ENCODE results near the gene KIF7. TPM values are rescaled to one million over a fixed set of nuclear protein-coding genes. Genes with fewer than 3 reads are reported as not detected.
"Not testable (repeated sequence)": the region's sequence is repeated elsewhere in the genome, so short reads cannot be mapped to it uniquely, and the experiment has no call there.

Gene KIF7
- 1 to 10 TPM; 1.4 to 4.6 TPM for total RNA-seq

- Mint-ChIP-seq H3K9me3 (no peaks in the 10 kb centered on the region), H3K27ac (peak within 1 kb of the TSS; percentile 42 to 51), H3K36me3 (peaks cover 7 to 12% of the 10 kb centered on the region in 2 donors)
- DNase-seq (ENCODE audit: low spot score in 2 of 2) (no peak), ATAC-seq (peak; percentile 55 to 78)
Observed at GRCh38 chr15:89654847-89655805, at the start of gene KIF7. Gene KIF7 (minus strand): TSS chr15:89655467. CDS start chr15:89652930, 2,537 bp downstream.

GRCh38 chr15:89704411-89704810, 49.1 kb upstream of the KIF7 start:
- Mint-ChIP-seq H3K27ac (no peak overlapping the region), H3K36me3 (no peaks in the 10 kb centered on the region), H3K9me3 (no peaks in the 10 kb centered on the region)
- ATAC-seq (no peak), DNase-seq (ENCODE audit: low spot score in 2 of 2) (no peak)

DNA sequence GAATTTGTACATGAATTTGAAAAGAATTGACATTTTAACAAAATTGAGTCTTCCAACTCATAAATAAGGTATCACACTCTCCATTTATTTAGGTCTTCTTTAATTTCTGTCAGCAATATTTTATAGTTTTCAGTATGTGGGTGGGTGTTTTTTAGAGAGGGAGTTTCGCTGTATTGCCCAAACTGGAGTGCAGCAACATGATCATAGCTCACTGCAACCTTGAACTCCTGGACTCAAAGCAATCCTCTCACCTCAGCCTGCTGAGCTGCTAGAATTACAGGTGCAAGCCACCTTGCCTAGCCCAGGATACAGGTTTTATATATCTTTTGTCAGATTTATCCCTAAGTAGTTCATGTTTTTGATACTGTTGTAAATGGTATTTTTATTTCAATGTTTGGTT, 39.9 kb upstream of the KIF7 start:
- no peak for DNase-seq (ENCODE audit: low spot score in 2 of 2)
- Mint-ChIP-seq H3K9me3 (no peaks in the 10 kb centered on the region), H3K27ac (no peak overlapping the region), H3K36me3 (no peaks in the 10 kb centered on the region)
- no peak for ATAC-seq

- Mint-ChIP-seq H3K36me3 (no peaks in the 10 kb centered on the region), H3K9me3 (no peaks in the 10 kb centered on the region), H3K27ac (no peak overlapping the region)
- ATAC-seq (no peak), DNase-seq (ENCODE audit: low spot score in 2 of 2) (no peak)
Observed at GRCh38 chr15:89693696-89694095, 38.4 kb upstream of the KIF7 start.

GRCh38 chr15:89693091-89693490, 37.8 kb upstream of the KIF7 start:
- Mint-ChIP-seq H3K9me3 (no peaks in the 10 kb centered on the region), H3K36me3 (no peaks in the 10 kb centered on the region), H3K27ac (no peak overlapping the region)
- ATAC-seq, result no peak
- no peak for DNase-seq (ENCODE audit: low spot score in 2 of 2)

- Mint-ChIP-seq H3K9me3 (no peaks in the 10 kb centered on the region), H3K36me3 (no peaks in the 10 kb centered on the region), H3K27ac (peak within 1 kb of the TSS; percentile 36 to 69)
- DNase-seq (ENCODE audit: low spot score in 2 of 2) (peak; percentile 79 to 81), ATAC-seq (peak; percentile 93 to 94)
Observed at GRCh38 chr15:89690276-89691218, 35.3 kb upstream of the KIF7 start, which contains the start of the genes PEX11A and WDR93. Gene PEX11A (minus strand): TSS chr15:89690754. CDS start chr15:89690632, 122 bp downstream. Gene WDR93 (plus strand): TSS chr15:89690811. CDS start chr15:89701747, 10,936 bp downstream.

GRCh38 chr15:89689930-89690275, 34.6 kb upstream of the KIF7 start:
- DNase-seq (ENCODE audit: low spot score in 2 of 2); H3K9me3 Mint-ChIP-seq; ATAC-seq; H3K36me3 Mint-ChIP-seq: not testable (repeated sequence)
- peak overlapping the region; percentile 19 to 69 for H3K27ac Mint-ChIP-seq

GRCh38 chr15:89686522-89686921, 31.3 kb upstream of the KIF7 start:
- Mint-ChIP-seq H3K9me3 (no peaks in the 10 kb centered on the region), H3K36me3 (peaks cover 0 to 4% of the 10 kb centered on the region in 2 donors), H3K27ac (no peak overlapping the region)
- ATAC-seq (no peak), DNase-seq (ENCODE audit: low spot score in 2 of 2) (no peak)

- Mint-ChIP-seq H3K27ac (no peak overlapping the region), H3K36me3 (peaks cover 0 to 4% of the 10 kb centered on the region in 2 donors), H3K9me3 (no peaks in the 10 kb centered on the region)
- ATAC-seq, result no peak
- DNase-seq (ENCODE audit: low spot score in 2 of 2), result no peak
Observed at GRCh38 chr15:89685995-89686394, 30.7 kb upstream of the KIF7 start.

DNA sequence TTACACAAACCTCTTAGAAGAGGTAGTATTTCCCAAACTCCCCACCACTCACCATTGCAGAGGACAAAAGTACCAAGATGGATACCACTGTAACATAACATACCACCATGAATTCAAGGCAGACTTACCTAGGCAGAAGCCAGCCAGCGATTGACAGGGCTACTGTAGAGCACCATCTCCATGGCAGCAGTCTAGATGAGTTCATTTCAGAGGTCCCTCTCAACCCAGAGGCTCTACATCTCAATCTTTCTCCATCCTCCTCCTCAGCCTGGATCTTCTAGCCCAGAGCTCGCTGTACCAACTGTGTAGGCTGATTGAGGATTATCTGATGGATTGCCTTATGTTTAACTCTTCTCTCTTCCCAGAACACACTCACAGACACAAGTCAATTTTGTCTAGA, 25.9 kb upstream of the KIF7 start:
- no peak for ATAC-seq
- Mint-ChIP-seq H3K36me3 (peaks cover 0 to 4% of the 10 kb centered on the region in 2 donors), H3K27ac (no peak overlapping the region), H3K9me3 (no peaks in the 10 kb centered on the region)
- no peak for DNase-seq (ENCODE audit: low spot score in 2 of 2)

GRCh38 chr15:89680282-89680873, 25.1 kb upstream of the KIF7 start:
- Mint-ChIP-seq H3K27ac (no peak overlapping the region), H3K36me3 (peaks cover 0 to 4% of the 10 kb centered on the region in 2 donors), H3K9me3 (no peaks in the 10 kb centered on the region)
- ATAC-seq, result no peak
- no peak for DNase-seq (ENCODE audit: low spot score in 2 of 2)

DNA sequence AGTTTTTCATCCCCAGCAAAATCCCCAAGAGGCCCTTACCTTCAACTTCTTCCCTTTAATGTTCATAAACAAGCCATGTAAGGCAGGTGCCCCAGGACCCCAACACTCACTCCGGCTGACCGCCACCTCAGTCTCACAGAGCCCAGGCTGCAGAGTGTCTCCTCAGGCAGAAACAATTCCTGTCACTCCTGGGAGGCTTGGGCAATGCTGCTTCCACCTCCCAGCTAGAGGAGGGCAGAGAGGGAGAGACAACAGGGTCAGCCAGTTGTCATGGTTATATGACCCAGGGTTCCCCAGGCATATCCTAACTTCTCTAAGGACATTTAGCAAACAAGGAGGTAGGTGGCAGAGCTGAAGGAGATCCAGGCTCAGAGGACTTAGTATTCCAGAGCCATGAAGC, 23.9 kb upstream of the KIF7 start, which contains the start of gene PLIN1:
Gene PLIN1, minus strand, starts transcription at position 156 of the 400 bp plus-strand sequence. CDS start 1,878 bp downstream, outside the sequence.
- H3K36me3 Mint-ChIP-seq, result peaks cover 0 to 4% of the 10 kb centered on the region in 2 donors
- ATAC-seq (no peak), DNase-seq (ENCODE audit: low spot score in 2 of 2) (no peak)
- H3K9me3 Mint-ChIP-seq, result no peaks in the 10 kb centered on the region
- H3K27ac Mint-ChIP-seq, result no peak within 1 kb of the TSS

- no peak for DNase-seq (ENCODE audit: low spot score in 2 of 2)
- Mint-ChIP-seq H3K9me3 (no peaks in the 10 kb centered on the region), H3K36me3 (no peaks in the 10 kb centered on the region), H3K27ac (no peak overlapping the region)
- no peak for ATAC-seq
Observed at GRCh38 chr15:89677381-89677780, 22.1 kb upstream of the KIF7 start.

- Mint-ChIP-seq H3K27ac (no peak overlapping the region), H3K9me3 (no peaks in the 10 kb centered on the region), H3K36me3 (no peaks in the 10 kb centered on the region)
- ATAC-seq (no peak), DNase-seq (ENCODE audit: low spot score in 2 of 2) (no peak)
Observed at GRCh38 chr15:89675606-89676005, 20.3 kb upstream of the KIF7 start.

DNA sequence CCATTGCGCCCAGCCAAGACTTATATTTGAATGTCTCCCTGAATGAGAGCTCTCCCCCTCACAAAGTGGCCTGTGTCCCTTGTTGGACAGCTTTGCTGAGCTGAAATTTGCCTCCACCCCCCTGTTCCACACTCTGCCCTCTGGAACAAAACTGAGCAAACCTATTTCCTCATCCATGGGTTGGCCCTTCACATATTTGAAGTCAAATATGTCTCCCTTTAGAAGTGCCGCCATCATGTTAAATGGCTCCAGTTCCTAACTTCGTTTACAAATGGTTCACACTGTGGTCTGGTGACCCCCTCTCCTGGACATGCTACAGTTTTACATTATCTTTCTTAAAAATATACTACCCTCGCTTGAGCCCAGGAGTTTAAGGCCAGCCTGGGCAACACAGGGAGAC, 19.3 kb upstream of the KIF7 start:
- H3K27ac Mint-ChIP-seq, result no peak overlapping the region
- no peaks in the 10 kb centered on the region for H3K9me3 Mint-ChIP-seq
- DNase-seq (ENCODE audit: low spot score in 2 of 2), result no peak
- no peaks in the 10 kb centered on the region for H3K36me3 Mint-ChIP-seq
- ATAC-seq, result no peak

DNA sequence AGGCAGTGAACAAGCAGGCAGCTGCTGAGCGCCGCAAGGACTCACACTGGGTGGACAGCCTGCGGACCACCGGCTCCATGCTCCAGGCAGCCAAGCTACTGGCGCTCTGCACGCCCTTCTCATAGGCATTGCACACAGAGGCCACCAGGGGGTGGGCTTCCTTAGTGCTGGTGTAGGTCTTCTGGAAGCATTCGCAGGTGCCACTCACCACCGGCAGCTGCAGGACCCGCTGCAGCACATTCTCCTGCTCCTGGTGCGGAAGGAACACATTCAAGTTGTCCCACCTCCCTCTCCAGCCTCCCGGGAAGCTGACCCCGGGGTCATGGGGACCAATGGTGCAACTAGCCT, 17.9 kb upstream of the KIF7 start:
- no peak for DNase-seq (ENCODE audit: low spot score in 2 of 2)
- no peaks in the 10 kb centered on the region for H3K9me3 Mint-ChIP-seq
- ATAC-seq, result peak; percentile 28 to 68
- no peaks in the 10 kb centered on the region for H3K36me3 Mint-ChIP-seq
- H3K27ac Mint-ChIP-seq, result no peak overlapping the region

Data from activated naive CD4-positive, alpha-beta T cell treated with anti-CD3 and anti-CD28 coated beads, Interleukin-2, amount 50 U/mL, for 72 hours (primary cell).